HG02610 (cell line): ENCODE data around the gene SCAPER.
"Not testable (repeated sequence)": the region's sequence is repeated elsewhere in the genome, so short reads cannot be mapped to it uniquely, and the experiment has no call there.

Experiments
- ATAC-seq: cut with Tn5 transposase; IDR thresholded peaks from one replicate; pipeline ENCODE4 v1.9.1; 2021; ENCODE audit warnings: mild to moderate bottlenecking, moderate library complexity; ENCODE audit not compliant: unreplicated experiment

Gene SCAPER

DNA sequence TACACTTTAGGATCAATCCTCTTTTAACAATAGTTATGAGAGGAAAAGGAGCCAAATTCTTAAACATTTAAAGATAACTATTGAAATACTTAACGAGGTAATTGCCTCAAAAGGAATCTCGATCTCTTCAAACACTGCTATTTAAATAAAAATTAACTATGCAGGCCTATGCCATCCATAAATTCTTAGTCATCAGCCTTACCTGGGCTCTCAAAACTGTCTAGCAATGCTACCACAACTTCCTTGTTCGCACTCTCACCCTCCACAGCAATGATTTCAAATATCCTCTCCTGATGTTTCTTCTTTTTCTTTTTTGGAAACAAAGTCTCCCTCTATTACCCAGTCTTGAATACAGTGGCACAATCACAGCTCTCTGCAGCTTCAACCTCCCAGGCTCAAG is 606.2 kb downstream of the SCAPER start:
- ATAC-seq, result no peak

DNA sequence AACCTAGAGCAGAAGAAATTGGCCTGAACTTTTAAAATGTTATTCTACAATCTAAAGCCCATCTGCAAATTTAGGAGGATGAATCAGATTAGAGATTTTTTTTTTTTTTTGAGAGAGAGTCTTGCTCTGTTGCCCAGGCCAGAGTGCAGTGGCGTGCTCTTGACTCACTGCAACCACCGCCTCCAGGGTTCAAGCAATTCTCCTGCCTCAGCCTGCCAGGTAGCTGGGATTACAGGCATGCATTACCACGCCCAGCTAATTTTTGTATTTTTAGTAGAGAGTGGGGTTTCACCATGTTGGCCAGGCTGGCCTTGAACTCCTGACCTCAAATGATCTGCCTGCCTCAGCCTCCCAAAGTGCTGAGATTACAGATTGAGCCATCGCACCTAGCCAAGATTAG is 607.2 kb downstream of the SCAPER start:
- ATAC-seq, result not testable (repeated sequence)
